ENCODE measurements around the gene WDR31. TPM values are rescaled to one million over a fixed set of nuclear protein-coding genes. Genes with fewer than 3 reads are reported as not detected.

WDR31 gene
- total RNA-seq, 2 donors from 2014 or later = 1.0 to 2.3 TPM

GRCh38 chr9:113372059-113372458 is 32.0 kb upstream of the WDR31 start:
- Histone ChIP-seq H3K36me3 (replicated peaks in 1 of 2; ENCODE audit: insufficient read depth in 1 of 2, low read depth in 2 of 2) (peaks cover 0 to 6% of the 10 kb centered on the region in 2 donors), H3K9me3 (no peaks in the 10 kb centered on the region), H3K27ac (peak overlapping the region; percentile 29 to 99 (median 52)), H3K4me1 (peaks cover 73% of the 10 kb centered on the region), H3K4me3 (no peak overlapping the region), H3K27me3 (no peaks in the 10 kb centered on the region)
- WGBS, 2 donors = 70 to 77% methylated on average over 5 of the region's 5 CpGs
- TF ChIP-seq, protein P1, sequence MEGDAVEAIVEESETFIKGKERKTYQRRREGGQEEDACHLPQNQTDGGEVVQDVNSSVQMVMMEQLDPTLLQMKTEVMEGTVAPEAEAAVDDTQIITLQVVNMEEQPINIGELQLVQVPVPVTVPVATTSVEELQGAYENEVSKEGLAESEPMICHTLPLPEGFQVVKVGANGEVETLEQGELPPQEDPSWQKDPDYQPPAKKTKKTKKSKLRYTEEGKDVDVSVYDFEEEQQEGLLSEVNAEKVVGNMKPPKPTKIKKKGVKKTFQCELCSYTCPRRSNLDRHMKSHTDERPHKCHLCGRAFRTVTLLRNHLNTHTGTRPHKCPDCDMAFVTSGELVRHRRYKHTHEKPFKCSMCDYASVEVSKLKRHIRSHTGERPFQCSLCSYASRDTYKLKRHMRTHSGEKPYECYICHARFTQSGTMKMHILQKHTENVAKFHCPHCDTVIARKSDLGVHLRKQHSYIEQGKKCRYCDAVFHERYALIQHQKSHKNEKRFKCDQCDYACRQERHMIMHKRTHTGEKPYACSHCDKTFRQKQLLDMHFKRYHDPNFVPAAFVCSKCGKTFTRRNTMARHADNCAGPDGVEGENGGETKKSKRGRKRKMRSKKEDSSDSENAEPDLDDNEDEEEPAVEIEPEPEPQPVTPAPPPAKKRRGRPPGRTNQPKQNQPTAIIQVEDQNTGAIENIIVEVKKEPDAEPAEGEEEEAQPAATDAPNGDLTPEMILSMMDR (IDR thresholded peaks at IDR 0.05) = no peak
- no peak for TF ChIP-seq POLR2A (IDR thresholded peaks at IDR 0.05)
- intact Hi-C loops (cut with DNase I) = loop anchor here (5.0 kb wide), 1 partner anchor 35 kb away; no protein-coding TSS in a partner anchor
- ATAC-seq = no peak
- DNase-seq = no peak

DNA sequence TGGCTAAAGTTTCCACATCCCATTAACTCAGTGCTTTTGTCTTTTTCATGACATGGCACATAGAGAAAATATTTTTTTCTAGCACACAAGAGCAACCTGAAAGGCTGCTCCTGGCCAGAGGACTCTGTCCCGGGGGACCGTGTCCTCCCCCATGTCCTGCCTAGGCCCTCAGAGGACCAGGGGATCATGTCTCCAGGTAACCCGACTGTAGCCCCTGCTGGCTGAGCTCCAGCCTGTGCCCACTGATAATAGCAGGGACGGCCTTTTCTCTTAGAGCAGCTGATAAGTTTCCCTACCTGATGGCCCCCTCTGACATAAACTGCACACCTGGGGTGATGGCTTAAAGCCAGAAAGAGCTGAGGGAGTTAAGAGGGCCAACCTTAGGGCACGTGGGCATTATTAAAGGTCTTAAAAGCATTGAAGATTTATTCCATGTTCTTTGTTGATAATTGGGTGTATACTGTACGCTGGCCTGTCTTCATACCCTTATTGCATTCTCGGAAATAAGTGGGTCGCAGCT is 30.8 kb upstream of the WDR31 start:
- no peaks in the 10 kb centered on the region for H3K9me3 ChIP-seq
- no peaks in the 10 kb centered on the region for H3K27me3 ChIP-seq
- no peak overlapping the region for H3K4me3 ChIP-seq
- intact Hi-C loops (cut with DNase I) = loop anchor here (5.0 kb wide), 1 partner anchor 36 kb away; no protein-coding TSS in a partner anchor
- TF ChIP-seq POLR2A (IDR thresholded peaks at IDR 0.05) = no peak
- TF ChIP-seq, protein P1 (IDR thresholded peaks at IDR 0.05) = no peak
- H3K4me1 ChIP-seq = peaks cover 72% of the 10 kb centered on the region
- DNase-seq = peak; percentile 48 to 69 (median 62)
- peaks cover 0 to 6% of the 10 kb centered on the region in 2 donors for H3K36me3 ChIP-seq (replicated peaks in 1 of 2; ENCODE audit: insufficient read depth in 1 of 2, low read depth in 2 of 2)
- WGBS, 2 donors = 34 to 40% methylated on average over 6 to 8 of the region's 8 CpGs
- ATAC-seq = no peak
- H3K27ac ChIP-seq = peak overlapping the region in 3 of 4 donors; percentile 49 to 99 (median 56)

- ATAC-seq = no peak
Measured at GRCh38 chr9:113369855-113370140, 29.7 kb upstream of the WDR31 start.

DNA sequence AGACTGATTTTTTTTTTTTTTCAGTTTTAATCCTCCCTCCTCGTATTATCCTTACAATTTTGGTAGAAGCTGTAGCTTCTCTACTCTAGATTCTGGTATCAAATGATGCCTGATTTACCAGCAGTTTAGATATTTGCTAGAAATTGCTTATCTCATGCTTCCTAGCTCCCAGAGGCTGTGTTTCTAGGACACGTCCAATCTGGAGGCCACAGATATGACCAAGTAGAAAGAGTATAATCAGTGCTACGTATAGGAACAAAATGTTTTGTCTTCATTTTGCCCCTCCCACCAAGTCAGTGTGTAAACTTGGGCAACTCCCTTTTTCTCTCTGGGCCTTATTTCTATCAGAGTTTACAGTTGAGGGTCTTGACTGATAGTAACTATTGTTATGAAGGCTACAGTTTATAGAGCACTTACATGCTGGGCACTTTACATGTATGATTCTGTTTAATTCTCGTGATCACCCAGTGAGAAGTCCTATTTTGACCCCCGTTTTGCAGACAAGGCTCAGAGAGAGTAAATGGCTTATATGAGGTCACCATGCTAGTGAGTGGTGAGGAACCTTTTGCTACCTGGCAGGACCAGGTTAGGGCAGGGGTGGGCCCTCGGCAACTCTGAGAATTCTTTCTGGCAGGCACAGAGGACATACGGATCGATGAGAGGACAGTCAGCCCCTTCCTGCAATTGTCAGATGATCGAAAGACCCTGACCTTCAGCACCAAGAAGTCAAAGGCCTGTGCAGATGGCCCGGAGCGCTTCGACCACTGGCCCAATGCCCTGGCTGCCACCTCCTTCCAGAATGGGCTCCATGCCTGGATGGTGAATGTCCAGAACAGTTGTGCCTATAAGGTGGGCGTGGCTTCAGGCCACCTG is 29.1 kb upstream of the WDR31 start:
- Histone ChIP-seq H3K36me3 (replicated peaks in 1 of 2; ENCODE audit: insufficient read depth in 1 of 2, low read depth in 2 of 2) (peaks cover 0 to 3% of the 10 kb centered on the region in 2 donors), H3K4me3 (no peak overlapping the region), H3K4me1 (peaks cover 57% of the 10 kb centered on the region), H3K9me3 (no peaks in the 10 kb centered on the region), H3K27ac (peak overlapping the region; percentile 12 to 99 (median 56)), H3K27me3 (no peaks in the 10 kb centered on the region)
- intact Hi-C loops (cut with DNase I) = no loop called here
- DNase-seq = peak; percentile 78 to 92 (median 90)
- no peak for TF ChIP-seq POLR2A (IDR thresholded peaks at IDR 0.05)
- TF ChIP-seq, protein P1 (IDR thresholded peaks at IDR 0.05) = no peak
- peak; percentile 84 for ATAC-seq
- WGBS, 2 donors = 46 to 53% methylated on average over 9 to 13 of the region's 13 CpGs

More at GRCh38 chr9:113369855-113370140, 29.7 kb upstream of the WDR31 start:
- no peak for TF ChIP-seq POLR2A (IDR thresholded peaks at IDR 0.05)
- TF ChIP-seq, protein P1 (IDR thresholded peaks at IDR 0.05) = no peak
- H3K9me3 ChIP-seq = no peaks in the 10 kb centered on the region
- H3K27me3 ChIP-seq = no peaks in the 10 kb centered on the region
- WGBS, 2 donors = 47 to 75% methylated on average over 9 to 11 of the region's 11 CpGs
- H3K27ac ChIP-seq = peak overlapping the region; percentile 12 to 99 (median 56)
- H3K4me3 ChIP-seq = no peak overlapping the region
- H3K36me3 ChIP-seq (replicated peaks in 1 of 2; ENCODE audit: insufficient read depth in 1 of 2, low read depth in 2 of 2) = peaks cover 0 to 6% of the 10 kb centered on the region in 2 donors
- peaks cover 63% of the 10 kb centered on the region for H3K4me1 ChIP-seq
- no peak for DNase-seq
- intact Hi-C loops (cut with DNase I) = loop anchor here (5.0 kb wide), 1 partner anchor 38 kb away; no protein-coding TSS in a partner anchor

Data from body of pancreas (tissue), 4 donors.